NCI-H1694 treated with DMSO at 0.1 percent for 48 hours (cell line): ENCODE measurements around the gene GLCCI1.
"Not testable (repeated sequence)": the region's sequence is repeated elsewhere in the genome, so short reads cannot be mapped to it uniquely, and the experiment has no call there.

Source experiments
- DNase-seq: peaks from one replicate; lab custom pipeline; 2025; lab: John Stamatoyannopoulos, UW

The GLCCI1 gene

DNA sequence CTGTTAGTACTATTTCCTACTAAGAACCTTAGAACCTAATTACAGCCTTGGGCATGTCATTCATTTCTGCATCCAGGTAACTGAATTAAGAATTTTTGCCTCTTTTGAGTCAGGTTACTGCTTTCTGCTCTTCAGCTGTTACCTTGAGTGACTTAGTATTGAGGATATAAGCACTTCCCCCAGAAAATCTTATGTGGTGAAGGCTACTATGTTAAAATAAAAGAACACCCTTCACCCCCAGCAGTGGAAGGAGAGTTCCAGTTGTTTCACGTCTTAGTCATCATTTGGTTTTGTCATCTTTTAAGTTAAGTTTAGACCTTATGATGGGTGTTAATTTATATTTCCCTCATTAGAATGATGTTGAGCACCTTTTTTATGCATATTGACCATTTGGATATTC lies 82.8 kb downstream of the GLCCI1 start:
- no peak for DNase-seq

DNA sequence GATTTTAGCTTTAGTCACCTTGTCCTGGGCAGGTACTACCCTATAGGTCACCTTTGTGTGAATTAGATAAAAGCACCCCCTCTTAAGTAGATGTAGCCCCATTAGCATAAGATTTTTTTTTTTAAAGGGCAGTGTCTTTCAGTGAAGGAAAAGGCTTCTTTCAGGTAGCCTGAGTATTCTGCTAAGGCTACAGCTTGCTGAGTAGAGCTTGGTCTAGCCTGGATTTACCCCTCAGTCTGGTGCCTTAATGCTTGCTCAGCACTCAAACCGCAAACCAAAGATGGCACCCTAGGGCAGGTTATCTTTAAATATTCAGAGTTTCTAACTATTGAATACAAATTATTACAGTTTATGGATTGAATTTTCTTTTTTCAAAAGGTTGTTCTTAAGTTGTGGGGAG lies 83.4 kb downstream of the GLCCI1 start:
- no peak for DNase-seq

DNA sequence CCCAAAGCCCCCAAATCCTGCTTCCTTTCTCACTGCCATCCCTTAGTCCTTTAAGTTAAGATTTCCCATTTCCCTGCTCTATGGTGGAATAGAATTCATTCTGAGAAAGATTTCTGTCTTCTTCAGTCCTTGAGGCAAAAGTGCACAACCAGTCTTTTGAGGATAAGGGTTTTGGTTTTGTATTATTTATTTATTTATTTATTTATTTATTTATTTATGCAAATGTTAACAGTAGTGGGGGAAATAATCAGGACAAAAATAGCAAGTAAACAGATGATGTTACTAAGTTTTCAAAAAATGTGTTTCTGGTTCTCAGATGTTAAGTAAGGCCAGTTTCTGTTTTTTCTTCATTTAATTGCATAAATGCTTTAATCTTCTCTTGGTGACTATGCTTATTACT lies 84.2 kb downstream of the GLCCI1 start:
- DNase-seq: no peak

DNA sequence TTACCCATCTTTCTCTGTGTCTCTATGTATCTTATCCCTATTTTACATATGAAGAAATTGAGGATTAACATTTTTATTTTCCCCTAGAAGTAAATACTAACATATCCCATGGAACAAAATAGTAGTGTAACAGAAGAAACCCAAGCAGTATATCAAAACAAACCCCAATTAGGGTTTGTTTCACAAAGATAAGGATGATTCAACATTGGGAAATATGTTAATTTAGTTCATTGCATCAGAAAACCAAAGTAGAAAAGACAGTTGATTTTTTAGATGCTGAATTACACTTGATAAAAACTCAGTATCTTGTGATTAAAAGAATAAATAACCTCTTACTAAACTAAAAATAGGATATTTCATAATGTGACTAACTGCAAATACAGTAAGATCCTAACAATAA lies 87.8 kb downstream of the GLCCI1 start:
- DNase-seq: no peak

DNA sequence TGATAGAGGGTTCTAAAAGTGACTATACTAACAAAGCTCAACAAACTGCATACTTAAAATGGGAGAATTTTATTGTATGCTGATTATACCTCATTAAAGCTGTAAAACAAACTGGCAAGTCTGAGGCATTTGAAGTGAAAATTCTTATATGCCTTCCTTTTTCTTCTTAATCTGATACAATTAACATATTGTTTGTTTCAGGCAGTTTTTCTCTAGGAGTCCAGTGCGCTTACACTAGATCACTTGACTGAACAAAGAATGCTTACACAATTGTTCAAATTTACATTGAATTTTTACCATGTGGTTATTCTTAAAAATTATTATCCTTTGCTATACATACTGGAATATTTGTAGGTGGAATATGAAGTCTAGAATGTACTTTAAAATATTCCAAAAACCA lies 89.0 kb downstream of the GLCCI1 start:
- DNase-seq: no peak

DNA sequence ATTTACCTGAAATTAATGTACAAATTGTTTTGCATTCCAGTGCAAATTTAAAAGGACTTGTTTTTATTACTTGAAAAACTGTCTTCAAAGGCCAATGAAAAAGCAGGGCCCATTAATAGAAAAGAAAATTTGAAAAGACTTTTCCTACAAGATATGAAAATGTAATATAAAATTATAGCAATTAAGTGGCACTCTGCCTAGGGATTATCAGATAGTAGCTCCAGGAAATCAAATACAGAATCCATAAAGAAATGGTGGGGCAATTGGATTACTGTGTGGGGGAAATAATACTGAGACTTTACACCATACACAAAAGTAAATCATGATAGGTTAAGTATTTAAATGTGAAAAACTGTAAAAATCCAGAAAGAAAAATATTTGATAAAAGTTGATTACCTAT lies 89.7 kb downstream of the GLCCI1 start:
- DNase-seq: no peak

DNA sequence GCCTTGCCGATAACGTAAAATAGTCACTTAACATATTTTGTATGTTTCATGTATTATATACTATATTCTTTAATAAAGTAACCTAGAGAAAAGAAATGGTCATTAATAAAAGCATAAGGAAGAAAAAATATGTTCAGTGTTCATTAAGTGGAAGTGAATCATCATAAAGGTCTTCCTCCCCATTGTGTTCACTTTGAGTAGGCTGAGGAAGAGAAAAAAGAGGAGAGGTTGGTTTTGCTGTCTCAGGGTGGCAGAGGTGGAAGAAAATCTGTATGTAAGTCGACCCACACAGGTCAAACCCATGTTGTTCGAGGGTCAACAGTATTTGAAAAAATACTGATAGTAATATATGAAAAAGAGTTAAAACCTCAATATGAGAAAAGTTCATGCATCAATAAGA lies 90.3 kb downstream of the GLCCI1 start:
- DNase-seq: no peak

DNA sequence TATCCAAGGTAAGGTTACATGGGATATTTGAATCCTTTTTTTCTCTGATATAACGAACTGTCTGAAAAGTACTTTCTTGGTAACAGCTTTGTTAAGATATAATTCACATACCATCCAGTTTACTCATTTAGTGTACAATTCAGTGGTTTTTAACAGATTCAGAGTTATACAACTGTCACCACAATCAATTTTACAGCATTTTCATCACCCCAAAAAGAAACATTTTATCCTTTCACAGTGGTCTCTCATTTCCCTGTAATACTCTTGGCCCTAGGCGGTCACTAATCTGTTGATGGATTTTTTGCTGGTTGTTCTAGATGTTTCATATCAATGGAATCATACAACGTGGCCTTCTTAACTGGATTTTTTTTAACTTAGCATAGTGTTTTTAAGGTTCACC lies 91.6 kb downstream of the GLCCI1 start:
- no peak for DNase-seq

DNA sequence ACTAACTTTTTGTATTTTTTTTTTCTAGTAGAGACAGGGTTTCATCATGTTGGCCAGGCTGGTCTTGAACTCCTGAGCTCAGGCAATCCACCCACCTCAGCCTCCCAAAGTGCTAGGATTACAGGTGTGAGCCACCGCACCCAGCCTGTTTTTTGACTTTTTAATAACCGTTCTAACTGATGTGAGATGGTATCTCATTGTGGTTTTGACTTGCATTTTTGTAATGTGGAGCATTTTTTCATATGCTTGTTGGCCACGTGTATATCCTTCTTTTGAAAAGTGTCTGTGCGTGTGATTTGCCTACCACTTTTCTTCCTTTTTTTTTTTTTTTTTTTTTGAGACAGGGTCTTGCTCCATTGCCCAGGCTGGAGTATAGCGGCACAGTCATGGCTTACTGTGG lies 94.7 kb downstream of the GLCCI1 start:
- DNase-seq: not testable (repeated sequence)

DNA sequence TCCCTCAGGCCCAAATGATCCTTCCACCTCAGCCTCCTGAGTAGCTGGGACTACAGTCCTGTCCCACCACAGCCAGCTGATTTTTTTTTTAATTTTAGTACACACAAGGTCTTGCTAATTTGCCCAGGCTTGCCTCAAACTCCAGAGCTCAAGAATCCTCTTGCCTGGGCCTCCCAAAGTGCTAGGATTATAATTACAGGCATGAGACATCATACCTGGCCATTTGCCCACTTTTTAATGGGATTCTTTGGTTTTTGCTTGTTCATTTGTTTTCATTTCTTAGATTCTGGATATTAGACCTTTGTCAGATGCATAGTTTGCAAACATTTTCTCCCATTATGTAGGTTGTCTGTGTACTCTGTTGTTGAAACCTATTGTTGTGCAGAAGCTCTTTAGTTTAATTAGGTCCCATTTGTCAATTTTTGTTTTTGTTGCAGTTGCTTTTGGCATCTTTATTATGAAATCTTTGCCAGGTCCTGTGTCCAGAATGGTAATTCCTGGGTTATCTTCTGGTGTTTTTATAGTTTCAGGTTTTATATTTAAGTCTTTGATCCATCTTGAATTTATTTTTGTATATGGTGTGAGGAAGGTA lies 95.2 kb downstream of the GLCCI1 start:
- no peak for DNase-seq

DNA sequence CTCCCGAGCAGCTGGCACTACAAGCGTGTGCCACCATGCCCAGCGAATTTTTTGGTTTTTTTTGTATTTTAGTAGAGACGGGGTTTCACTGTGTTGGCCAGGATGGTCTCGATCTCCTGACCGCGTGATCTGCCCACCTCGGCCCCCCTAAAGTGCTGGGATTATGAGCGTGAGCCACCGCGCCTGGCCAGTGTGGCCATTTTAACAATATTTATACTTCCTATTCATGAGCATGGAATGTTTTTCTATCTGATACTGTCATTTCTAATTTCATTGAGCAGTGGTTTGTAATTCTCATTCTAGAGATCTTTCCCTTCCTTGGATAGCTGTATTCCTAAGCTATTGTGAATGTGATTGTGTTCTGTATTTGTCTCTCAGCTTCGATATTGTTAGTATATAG lies 96.2 kb downstream of the GLCCI1 start:
- no peak for DNase-seq

DNA sequence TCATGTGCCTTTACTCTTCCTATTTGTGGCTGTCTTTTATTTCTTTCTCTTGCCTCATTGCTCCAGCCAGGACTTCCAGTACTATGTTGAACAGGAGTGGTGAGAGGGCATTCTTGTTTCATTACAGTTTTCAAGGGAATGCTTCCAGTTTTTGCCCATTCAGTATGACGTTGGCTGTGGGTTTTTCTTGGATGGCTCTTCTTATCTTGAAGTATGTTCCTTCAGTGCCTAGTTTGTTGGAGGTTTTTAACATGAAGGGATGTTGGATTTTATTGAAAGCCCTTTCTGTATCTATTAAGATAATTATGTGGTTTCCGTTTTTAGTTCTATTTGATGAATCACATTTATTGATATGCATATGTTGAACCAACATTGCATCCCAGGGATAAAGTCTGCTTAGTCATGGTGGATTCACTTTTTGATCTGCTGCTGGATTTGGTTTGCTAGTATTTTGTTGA lies 96.8 kb downstream of the GLCCI1 start:
- no peak for DNase-seq

DNA sequence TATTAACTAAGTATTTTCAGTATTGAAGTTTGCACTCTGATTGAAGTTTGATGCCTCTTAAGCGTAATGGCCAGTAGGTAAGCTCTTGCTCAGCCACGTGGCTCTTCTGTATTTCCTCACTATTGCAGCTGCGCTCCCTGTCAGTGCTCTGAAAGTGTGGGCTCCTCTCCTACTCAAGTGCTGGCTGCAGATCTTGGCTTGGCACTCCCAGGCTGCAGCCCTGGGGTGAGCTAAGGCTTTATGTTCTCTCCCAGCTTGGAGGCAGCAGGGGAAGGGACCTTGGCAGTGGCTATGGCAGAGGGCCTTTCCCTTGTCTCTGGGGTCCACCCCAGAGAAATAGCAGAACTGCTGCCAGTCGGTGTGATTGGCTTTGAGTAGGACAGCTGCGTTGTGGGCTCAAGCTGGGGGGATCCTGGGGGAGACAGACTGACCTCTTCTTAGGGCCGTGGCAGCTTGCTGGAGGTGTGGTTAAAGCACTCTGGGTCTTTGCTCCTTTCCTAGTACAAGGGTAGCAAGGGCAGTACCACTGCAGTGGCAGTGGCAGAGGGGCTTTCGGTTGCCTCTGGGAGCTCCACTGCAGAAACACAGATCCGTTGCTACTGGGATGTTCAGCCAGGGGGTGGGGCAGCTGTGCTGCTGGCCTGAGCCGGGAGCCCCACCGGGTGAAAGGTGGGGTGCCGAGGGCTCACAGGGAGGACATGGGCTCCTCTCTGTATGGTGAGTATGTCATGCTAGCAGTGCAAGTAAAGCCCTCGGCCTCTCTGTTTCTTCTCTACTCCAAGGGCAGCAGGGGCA lies 100.5 kb downstream of the GLCCI1 start:
- no peak for DNase-seq

DNA sequence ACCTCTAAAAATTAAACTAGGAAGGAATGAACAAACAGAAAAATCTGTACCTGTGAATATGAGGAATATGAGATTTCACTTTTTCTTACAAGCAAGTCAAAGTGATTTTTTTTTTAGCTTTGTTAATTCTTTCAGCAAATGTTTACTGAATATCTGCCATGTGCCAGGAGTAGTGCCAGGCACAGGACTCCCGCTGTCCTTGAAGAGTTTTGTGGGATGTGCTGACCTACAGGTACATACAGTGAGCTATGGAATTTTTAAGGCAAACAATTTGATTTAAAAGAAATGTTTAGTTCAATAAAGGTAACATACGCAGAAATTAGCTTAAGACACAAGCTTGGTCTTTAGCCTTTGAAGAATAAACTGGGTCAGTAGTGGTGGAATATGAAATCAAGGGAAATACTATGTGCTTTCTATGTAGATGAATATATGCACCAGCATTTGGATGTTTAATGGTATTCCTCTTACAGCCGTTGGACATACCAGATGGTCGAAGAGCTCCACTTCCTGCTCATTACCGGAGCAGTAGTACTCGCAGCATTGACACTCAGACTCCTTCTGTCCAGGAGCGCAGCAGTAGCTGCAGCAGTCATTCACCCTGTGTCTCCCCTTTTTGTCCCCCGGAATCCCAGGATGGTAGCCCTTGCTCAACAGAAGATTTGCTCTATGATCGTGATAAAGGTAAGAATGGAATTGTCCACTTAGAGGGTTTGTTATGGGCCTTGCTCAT lies 102.0 kb downstream of the GLCCI1 start:
- peak; percentile 33 for DNase-seq

DNA sequence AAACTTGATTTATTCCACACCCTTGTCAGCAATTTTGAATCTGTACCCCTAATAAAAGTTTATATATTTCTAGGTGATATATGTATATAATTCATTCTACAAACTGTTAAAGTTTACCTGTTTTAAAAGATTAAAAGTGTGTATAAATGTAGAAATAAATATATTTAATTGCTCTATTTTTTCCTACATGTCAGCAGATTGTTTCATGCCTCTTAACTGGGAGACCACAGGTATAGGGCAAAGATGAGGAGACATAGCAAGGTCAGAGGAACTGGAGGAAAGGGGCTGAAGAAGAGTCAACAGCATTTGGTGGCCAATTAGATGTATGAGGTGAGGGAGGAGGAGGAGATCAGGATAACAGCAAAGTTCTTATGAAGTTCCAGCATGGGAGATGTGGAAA lies 109.8 kb downstream of the GLCCI1 start:
- DNase-seq: no peak

DNA sequence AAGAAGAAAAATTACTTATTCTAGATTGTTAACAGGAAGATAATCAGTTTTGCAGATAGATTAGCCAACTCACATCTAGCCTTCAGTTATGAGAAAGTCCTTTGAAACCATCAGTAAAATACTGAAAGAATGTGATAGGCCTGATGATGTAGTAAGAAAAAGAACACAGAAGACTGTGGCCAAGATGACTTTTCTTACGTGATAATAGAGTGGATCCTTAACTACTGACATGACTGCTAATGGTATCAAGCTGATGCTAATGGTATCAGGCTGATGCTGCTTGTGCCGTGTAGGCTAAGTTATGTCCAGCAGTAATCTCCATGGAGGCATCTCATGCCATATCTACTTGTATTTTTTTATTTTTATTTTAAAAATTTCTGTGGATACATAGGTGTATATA lies 114.2 kb downstream of the GLCCI1 start:
- DNase-seq: no peak

DNA sequence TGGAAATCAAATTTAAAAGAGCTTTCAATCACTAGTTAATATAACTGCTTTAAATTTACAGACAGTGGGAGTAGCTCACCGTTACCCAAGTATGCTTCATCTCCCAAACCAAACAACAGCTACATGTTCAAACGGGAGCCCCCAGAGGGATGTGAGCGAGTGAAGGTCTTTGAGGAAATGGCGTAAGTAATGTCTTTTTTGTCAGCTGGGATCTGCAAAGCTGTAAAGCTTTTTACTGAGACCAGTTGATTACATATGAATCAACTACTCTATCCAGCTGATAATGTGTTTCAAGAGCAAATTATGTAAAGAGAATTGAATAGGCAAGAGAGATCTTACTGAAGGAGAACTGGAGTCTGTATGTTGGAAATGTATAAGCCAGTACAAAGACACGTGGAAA lies 116.2 kb downstream of the GLCCI1 start:
- DNase-seq: no peak

DNA sequence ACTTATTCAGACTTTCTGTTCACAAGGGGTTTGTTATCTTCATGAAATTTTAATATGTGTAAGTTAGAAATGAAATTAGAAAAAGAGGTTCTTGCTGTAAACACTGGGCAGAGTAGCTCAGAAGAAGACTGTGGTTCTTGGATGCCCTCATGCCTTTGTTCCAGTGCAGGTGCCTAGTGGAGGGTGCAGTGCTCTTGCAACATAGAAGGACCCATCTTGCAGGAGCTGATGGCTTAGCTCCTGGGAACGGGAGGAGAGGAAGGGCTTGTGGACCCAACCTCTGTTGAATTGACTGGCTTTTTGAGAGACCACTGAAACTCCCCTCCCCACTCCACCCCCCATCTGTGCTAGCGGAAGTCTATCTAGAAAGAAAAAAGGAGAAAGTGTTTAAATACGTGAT lies 116.8 kb downstream of the GLCCI1 start:
- DNase-seq: no peak

DNA sequence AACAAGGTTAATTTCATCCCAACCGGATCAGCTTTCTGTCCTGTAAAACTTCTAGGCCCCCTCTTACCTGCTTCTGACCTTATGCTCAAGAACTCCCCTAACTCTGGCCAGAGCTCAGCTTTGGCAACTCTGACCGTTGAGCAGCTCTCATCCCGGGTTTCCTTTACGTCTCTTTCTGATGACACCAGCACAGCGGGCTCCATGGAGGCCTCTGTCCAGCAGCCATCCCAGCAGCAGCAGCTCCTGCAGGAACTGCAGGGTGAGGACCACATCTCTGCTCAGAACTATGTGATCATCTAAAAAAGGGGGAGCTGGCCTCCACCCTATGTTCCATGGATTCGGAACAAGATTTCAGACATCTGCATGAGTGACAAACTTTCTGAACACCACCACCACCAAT lies 117.6 kb downstream of the GLCCI1 start:
- DNase-seq: no peak

DNA sequence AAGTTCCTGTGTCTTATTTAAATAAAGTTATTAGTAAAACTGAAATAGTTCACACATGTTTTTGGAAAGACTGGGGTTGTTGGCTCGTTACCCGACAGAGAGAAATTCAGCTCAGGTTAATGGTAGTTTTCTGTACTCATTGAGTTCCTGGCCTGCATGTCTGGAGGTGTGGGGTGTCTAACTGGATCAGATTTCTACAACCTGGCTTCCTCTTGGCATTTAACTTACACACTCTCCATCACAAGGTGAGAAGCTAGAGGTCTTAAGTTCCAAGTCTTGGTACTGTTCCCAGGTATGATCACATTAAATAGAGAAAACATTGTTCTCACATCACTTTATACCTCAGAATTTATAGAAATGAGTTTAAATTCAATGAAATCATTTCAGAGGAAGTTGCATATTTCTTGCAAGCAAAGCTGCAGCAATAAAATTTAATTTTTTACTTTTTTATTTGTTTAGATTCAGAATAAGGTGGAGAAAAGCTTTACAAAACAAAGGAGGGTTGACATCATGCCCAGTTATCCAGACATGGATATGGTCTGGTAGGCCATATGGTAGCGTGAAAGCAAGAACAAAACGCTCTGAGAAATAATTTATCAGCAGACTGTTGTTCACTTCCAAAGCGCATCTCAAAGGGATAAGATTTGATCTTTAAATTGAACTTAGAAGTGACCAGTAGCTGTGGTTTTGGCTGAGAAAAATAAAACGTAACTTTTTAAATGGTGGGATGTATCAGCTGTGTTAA lies 120.6 kb downstream of the GLCCI1 start:
- DNase-seq: no peak

DNA sequence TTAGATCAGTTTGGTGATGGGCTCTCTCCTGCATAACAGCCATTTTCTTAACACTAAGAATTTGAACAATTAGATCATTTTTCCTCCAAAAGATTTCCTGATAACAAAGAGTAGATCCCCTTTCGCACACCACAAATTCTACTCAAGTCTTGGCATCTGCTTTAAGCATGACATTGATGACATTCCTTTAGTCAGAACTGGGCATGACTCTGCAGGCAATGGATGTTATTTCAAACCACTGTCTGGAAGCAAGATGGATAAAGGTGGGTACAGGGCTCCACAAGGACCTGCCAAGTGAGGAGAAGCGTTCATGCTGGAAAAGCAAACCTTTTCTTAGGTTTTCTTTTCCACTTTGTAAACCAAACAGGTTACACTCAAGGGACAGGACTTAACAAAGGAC lies 123.5 kb downstream of the GLCCI1 start:
- DNase-seq: no peak
